ENCODE measurements around the gene SPEM3.
"Not testable (repeated sequence)": the region's sequence is repeated elsewhere in the genome, so short reads cannot be mapped to it uniquely, and the experiment has no call there.

The SPEM3 gene

DNA sequence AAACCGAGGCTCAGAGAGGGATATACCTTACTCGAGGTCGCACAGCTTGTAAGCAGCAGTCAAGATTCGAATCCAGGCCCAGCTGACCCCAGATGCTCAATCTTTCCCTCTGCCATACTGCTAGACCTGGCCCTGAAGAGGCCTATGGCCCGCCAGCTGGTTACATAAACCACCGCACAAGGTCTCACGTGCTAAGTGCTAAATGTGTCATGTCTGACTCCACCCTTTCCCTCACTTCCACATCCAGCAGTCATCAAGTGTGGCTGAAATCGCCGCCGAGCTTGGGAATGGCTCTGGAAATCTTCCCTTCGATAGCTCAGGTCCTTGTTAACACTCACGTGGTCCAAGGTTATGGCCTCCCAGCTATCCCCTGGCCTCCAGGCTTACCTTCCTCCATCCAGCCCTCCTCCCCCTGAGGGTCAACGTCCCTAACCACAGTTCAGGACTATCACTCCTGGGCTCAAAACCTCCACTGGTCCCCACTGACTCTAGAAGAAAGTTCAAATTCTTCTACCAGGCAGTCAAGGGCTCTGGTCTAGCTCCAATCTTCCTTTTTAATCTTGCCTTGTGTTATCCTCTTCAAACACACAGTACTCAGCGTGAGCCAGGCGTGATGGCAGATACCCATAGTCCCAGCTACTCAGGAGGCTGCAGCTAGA, 47.2 kb downstream of the SPEM3 start:
- DNase-seq = no peak

GRCh38 chr17:7476494-7476893, 47.8 kb downstream of the SPEM3 start:
- DNase-seq = no peak

DNA sequence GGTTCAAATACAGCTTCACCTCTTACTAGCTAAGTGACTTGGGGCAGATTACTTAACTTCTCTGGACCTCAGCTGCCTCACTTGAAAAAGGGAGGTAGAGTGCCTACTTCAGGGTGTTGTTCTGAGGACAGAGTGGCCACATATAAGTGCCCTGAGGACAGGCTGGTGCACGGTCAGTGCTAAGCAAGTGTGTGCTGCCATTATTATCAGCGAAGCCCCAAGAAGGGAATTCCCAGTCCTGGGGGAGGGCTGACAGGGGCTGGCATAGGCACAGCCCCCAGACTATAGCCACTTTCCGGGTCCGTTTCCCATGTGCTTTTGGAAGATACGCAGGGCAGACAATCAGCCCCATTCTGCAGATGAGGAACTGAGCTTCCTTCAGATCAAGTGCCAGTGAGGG, 48.3 kb downstream of the SPEM3 start:
- no peak for DNase-seq

- DNase-seq = peak; percentile 87
Observed at GRCh38 chr17:7477392-7478275, 49.0 kb downstream of the SPEM3 start.

DNA sequence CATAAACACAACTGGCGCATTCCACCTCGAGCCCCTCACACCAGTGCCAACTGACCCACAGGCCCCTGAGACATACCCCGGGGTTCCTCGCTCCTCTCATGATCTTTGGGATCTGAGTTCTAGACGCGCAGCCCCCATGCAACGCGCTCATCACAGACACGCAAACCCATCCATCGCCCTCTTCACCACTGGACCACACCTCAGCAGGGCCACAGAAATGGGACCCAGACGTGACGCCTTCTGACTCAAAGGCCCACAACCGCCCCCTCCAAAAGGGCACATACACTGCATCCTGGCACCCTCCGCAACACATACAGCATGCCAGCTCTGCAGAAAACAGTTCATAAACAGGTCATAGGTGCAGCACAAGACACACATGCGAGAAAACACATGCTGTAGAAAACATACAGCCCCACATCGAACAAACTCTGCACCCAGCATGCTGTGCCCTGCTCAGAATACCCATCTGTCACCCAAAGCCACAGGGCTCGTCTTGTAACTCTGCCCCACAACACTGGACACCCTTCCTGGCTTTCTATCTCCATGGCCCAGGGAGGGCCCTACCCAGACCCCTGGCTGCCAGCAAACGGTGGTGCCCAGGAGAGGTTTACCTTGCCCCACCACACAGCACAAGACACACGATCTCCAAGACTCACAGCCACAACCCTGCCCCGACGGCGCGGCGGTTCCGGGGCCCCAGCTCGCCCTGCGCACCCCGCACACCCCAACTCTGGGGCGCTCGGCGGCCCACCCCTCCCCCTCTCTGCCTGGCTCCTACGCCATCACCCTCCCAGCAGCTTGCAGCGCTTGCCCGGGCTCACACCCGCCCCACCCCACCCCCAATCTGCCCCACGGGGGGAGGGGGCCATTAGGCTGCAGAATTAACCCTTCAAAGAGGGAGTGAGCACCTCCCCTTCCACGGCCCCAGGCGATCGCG, 49.9 kb downstream of the SPEM3 start:
- peak; percentile 72 for DNase-seq

- peak; percentile 74 for DNase-seq
Observed at GRCh38 chr17:7479213-7480088, 50.8 kb downstream of the SPEM3 start, which contains the start of gene ZBTB4. ZBTB4 (minus strand) TSS chr17:7479631; CDS start chr17:7466801, 12,830 bp downstream.

- DNase-seq = no peak
Observed at GRCh38 chr17:7480089-7480384, 51.4 kb downstream of the SPEM3 start.

- DNase-seq = not testable (repeated sequence)
Observed at GRCh38 chr17:7481275-7481674, 52.6 kb downstream of the SPEM3 start, which contains the start of gene SLC35G6. SLC35G6 (plus strand) TSS chr17:7481446; CDS start chr17:7481517, 71 bp downstream.

GRCh38 chr17:7481842-7482741, 53.4 kb downstream of the SPEM3 start:
- DNase-seq = not testable (repeated sequence)

All from NCI-H82 (cell line).